ENCODE measurements around the gene MS4A10.

The MS4A10 gene

DNA sequence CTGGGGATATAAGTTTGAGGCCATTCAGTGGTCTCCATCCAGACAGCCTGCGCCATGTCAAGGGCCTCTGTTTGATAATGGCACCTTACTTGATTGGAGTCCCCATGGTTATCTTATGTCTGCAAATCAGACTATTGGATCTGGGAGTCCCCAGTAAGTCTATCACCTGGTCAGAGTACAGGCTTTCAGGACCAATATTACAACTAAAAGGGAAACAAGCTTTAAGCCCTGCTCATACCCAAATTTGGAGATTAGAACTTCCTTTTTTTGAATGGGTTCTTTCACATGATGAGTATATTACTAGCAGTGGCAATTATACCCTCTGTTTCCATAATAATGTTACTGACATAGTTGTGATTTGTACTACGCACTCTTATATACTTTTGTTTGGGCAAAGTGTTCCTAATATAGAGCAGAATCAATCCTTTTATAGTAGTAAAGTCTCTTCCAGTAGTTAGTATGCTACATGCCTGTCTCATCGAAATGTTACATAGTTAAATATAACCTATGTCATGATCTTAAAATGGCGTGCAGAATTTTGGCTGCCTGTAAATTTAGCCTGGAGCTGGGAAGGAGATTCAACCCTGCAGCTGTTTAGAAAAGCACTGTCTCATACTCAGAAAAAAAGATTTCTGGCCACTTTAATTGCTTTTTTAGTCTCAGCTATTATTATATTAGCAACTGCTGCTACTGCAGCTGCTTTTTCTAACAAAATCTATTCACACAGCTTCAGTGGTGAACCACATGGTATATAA lies 23.5 kb upstream of the MS4A10 start:
- H3K27me3 Mint-ChIP-seq: peaks cover 24% of the 10 kb centered on the region
- H3K9me3 Mint-ChIP-seq: no peaks in the 10 kb centered on the region
- no peak overlapping the region for H3K27ac Mint-ChIP-seq
- H3K36me3 Mint-ChIP-seq: no peaks in the 10 kb centered on the region
- H3K4me1 Mint-ChIP-seq: no peaks in the 10 kb centered on the region
- no peak overlapping the region for H3K4me3 Mint-ChIP-seq

DNA sequence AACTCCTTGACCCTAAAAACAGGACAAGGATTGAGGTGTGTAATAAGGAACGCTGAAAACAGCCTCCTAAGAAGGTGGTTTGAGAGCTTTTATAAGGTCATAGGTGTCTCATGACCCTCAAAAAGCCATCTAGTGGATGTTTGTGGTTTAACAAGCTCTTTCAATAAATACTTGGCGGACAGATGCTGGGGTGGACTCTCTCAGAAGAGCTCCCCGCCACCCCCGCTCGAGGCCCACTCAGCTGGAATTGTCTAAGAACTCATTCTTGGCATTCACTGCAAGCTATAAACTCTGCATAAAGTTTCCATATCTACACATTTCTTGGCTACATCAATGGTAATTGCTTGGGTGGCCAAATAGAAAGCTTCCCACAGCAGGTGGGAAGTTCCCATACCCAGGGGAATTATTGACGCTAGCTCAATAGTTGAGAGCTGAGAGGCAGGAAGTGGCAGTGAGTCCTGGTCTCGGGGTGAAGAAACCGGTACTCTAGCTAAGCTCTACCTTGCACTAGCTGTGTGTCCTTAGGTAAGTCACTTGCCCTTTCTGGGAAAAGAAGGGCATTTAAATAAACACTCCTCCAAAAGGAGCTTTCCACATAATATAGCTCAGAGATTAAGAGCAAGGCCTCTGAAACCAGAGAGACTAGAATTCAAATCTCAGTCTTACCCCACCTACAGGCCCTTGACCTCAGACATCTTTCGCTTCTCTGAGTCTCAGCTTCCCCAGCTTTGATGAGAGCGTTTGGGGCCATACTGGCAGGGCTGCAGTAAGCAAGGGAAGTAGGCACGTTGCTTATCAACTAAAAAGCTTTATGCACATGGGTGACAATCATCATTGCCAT lies 22.1 kb upstream of the MS4A10 start:
- Mint-ChIP-seq H3K27ac (no peak overlapping the region), H3K27me3 (peaks cover 24% of the 10 kb centered on the region), H3K9me3 (no peaks in the 10 kb centered on the region), H3K36me3 (no peaks in the 10 kb centered on the region), H3K4me1 (no peaks in the 10 kb centered on the region), H3K4me3 (no peak overlapping the region)

DNA sequence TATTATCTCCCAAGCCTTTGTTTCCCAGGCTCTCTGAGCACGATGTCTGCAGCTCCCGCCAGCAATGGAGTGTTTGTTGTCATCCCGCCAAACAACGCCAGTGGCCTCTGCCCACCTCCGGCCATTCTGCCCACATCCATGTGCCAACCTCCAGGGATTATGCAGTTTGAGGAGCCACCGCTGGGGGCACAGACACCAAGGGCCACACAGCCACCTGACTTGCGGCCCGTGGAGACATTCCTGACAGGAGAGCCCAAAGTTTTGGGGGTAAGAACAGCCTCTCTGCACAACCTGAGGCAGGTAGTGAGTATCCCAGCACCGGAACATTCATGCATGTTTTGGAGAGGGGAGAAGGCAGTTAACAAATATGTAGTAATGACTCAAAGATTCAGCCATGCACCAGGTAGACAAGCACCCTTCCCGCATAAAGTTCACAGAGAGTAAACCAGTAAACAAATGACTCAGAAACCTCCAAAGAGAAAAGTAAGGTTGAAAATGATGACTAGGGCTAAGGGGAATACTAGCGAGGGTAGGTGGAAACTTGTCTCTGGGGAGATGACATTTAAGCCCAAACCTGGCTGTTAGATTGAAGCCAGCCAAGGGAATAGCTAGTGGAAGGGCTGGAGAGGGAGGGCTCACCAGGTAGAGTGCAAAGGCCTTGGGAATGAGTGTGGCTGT lies 21.3 kb upstream of the MS4A10 start:
- H3K36me3 Mint-ChIP-seq: no peaks in the 10 kb centered on the region
- no peaks in the 10 kb centered on the region for H3K4me1 Mint-ChIP-seq
- H3K27ac Mint-ChIP-seq: no peak overlapping the region
- no peaks in the 10 kb centered on the region for H3K9me3 Mint-ChIP-seq
- H3K4me3 Mint-ChIP-seq: no peak overlapping the region
- H3K27me3 Mint-ChIP-seq: peaks cover 22% of the 10 kb centered on the region

DNA sequence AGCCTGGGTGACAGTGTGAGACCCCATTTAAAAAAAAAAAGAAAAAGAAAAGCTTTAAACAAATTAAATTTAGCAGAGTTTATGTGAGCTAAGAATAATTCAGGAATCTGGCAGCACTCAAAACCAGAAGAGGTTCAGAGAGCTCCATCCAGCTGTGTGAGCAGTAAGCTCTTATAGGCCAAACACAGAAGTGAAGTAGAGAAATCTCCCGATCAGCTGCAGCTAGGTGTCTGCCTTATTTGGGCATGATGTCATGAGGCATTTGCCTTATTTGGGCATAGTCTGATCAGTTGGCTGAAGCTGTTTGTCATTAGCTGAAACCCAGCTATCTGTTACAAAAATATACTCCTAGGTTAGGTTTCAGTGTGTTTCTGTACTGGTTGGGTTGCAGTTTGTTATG lies 20.3 kb upstream of the MS4A10 start:
- Mint-ChIP-seq H3K9me3 (no peaks in the 10 kb centered on the region), H3K4me3 (no peak overlapping the region), H3K4me1 (no peaks in the 10 kb centered on the region), H3K27me3 (peaks cover 16% of the 10 kb centered on the region), H3K27ac (no peak overlapping the region), H3K36me3 (no peaks in the 10 kb centered on the region)

DNA sequence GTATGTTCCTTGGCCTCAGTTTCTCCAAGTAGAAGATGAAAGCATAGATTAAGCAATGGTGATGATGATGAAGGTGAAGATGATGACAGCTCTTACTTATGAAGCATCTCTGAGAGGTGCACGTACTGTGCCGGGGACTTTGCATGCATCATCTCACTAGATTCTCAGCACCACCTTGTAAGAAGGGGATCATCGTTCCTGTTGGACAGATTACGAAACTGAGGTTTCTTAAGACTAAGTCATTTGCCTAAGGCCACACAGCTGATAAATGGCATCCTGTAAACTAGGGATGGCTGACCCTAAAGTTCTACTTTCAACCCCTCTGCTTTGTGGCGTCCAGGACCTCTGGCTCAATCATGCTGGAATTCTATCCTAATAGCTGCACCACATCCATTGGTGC lies 19.8 kb upstream of the MS4A10 start:
- Mint-ChIP-seq H3K4me1 (no peaks in the 10 kb centered on the region), H3K27me3 (peaks cover 11% of the 10 kb centered on the region), H3K9me3 (no peaks in the 10 kb centered on the region), H3K27ac (no peak overlapping the region), H3K4me3 (no peak overlapping the region), H3K36me3 (no peaks in the 10 kb centered on the region)

DNA sequence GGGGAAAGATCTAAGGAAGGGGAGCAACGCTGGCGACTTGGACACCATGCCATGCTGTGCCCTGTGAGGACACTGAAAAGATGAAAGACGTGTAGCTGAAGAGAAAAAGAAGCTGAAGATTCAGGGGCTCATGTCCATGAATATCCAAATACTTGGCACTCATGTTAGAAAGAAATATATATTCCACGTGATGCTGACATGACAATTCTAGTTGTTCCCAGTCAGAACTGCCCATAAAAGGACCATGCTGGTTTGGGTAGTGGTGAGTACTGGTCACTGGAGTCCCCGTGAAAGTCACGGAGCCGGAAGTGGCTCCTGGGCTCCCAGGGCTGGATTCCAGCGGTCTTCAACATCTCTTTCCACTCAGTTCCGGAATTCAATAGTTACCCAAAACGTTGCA lies 18.6 kb upstream of the MS4A10 start:
- H3K27me3 Mint-ChIP-seq: peaks cover 10% of the 10 kb centered on the region
- no peaks in the 10 kb centered on the region for H3K36me3 Mint-ChIP-seq
- no peaks in the 10 kb centered on the region for H3K4me1 Mint-ChIP-seq
- no peaks in the 10 kb centered on the region for H3K9me3 Mint-ChIP-seq
- H3K27ac Mint-ChIP-seq: no peak overlapping the region
- no peak overlapping the region for H3K4me3 Mint-ChIP-seq

DNA sequence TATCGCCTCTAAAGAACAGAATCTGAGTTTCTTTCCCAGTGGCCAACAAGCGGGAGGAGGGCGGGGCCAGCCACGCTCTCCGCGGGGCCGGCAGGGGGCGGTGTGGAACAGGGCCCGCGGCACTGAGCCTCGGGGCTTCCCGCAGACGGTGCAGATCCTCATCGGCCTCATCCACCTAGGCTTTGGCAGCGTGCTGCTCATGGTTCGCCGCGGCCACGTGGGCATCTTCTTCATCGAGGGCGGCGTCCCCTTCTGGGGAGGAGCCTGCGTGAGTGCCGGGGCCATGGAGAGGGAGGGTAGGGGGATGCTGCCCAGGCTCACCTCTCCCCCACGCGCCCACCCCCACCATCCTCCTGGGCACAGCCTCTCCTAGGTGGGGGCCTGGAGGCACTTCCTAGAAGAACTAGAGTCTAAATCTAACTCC lies 17.7 kb upstream of the MS4A10 start:
- H3K4me3 Mint-ChIP-seq: no peak overlapping the region
- no peaks in the 10 kb centered on the region for H3K36me3 Mint-ChIP-seq
- H3K9me3 Mint-ChIP-seq: no peaks in the 10 kb centered on the region
- peaks cover 10% of the 10 kb centered on the region for H3K27me3 Mint-ChIP-seq
- no peaks in the 10 kb centered on the region for H3K4me1 Mint-ChIP-seq
- no peak overlapping the region for H3K27ac Mint-ChIP-seq

DNA sequence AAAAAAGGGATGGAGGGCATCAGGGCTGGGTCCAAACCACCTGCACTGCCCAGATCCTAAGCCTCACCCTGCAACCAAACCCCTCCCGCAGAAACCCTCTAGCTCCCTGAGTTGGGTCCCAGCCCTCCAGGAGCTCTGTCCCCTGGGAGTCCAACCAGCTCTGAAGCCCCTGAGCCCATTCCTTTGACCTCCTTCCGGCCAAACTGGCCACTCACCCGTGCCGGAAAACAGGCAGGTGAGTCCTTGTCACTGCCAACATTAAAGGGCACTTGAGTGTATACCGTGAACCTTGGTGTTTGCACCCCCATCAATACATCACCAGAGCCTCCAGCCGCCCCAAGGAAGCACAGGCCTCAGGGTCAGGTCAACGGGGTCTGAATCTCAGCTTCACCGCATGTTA lies 16.9 kb upstream of the MS4A10 start:
- Mint-ChIP-seq H3K9me3 (no peaks in the 10 kb centered on the region), H3K36me3 (no peaks in the 10 kb centered on the region), H3K27me3 (peaks cover 10% of the 10 kb centered on the region), H3K4me3 (no peak overlapping the region), H3K27ac (no peak overlapping the region), H3K4me1 (no peaks in the 10 kb centered on the region)

DNA sequence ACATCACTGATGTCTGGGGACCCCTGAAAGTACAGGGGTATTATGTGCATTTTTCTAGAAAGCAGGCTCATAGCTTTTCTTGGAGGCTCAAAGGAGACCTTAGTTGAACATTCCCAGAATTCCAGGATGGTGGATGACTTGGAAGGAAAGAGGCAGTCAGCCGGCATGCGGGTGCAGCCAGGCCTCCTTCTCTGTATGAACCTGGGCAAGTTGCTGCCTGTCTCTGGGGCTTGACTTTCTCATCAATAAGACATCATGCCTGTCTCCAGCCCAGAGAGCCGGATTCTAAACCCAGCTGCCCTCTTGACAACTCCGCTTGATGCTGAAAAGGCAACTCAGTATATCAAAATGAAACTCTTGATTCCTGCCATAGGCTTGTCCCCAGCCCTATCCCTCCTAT lies 15.9 kb upstream of the MS4A10 start:
- H3K4me3 Mint-ChIP-seq: no peak overlapping the region
- peaks cover 10% of the 10 kb centered on the region for H3K27me3 Mint-ChIP-seq
- peaks cover under 1% of the 10 kb centered on the region for H3K4me1 Mint-ChIP-seq
- H3K36me3 Mint-ChIP-seq: no peaks in the 10 kb centered on the region
- H3K9me3 Mint-ChIP-seq: no peaks in the 10 kb centered on the region
- H3K27ac Mint-ChIP-seq: no peak overlapping the region

DNA sequence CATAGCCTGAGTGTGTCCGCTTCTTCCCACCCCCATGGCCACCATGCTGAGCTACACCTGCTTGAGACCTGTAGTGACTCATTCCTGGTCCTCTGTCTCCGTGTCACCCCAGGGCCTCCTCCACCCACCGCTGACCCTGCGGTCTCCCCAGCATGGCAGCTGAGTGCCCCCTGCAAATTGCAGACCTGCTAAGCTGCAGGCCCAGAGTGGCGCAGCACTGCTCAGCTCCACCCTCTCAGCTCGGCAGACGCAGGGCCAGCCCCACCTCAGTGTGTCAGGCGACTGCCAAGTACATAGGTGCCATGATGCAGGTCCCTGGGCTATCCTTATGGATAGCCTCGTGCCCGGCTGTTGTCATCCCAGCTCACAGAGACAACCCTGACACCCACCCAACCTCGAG lies 15.3 kb upstream of the MS4A10 start:
- no peaks in the 10 kb centered on the region for H3K9me3 Mint-ChIP-seq
- peaks cover 6% of the 10 kb centered on the region for H3K4me1 Mint-ChIP-seq
- H3K27ac Mint-ChIP-seq: no peak overlapping the region
- peaks cover 10% of the 10 kb centered on the region for H3K27me3 Mint-ChIP-seq
- no peaks in the 10 kb centered on the region for H3K36me3 Mint-ChIP-seq
- H3K4me3 Mint-ChIP-seq: no peak overlapping the region

DNA sequence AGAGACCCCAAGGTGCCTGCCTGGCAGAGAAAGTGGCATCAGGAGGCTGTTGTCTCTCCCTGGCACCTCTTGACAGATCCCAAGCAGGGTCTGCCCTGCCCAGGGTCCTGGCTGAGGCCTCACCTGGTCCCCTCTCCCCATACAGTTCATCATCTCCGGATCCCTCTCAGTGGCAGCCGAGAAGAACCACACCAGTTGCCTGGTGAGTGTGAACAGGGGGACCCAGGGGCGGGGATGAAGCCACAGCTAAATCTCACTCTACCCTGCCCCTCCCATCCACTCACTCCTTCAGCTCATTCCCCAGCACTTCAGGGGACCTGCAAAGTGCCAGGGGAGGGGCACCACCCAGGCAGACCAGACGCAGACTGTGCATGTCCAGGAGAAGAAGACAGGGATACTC lies 14.0 kb upstream of the MS4A10 start:
- Mint-ChIP-seq H3K4me3 (no peak overlapping the region), H3K4me1 (peaks cover 15% of the 10 kb centered on the region), H3K36me3 (no peaks in the 10 kb centered on the region), H3K27ac (no peak overlapping the region), H3K27me3 (peaks cover 7% of the 10 kb centered on the region), H3K9me3 (no peaks in the 10 kb centered on the region)

DNA sequence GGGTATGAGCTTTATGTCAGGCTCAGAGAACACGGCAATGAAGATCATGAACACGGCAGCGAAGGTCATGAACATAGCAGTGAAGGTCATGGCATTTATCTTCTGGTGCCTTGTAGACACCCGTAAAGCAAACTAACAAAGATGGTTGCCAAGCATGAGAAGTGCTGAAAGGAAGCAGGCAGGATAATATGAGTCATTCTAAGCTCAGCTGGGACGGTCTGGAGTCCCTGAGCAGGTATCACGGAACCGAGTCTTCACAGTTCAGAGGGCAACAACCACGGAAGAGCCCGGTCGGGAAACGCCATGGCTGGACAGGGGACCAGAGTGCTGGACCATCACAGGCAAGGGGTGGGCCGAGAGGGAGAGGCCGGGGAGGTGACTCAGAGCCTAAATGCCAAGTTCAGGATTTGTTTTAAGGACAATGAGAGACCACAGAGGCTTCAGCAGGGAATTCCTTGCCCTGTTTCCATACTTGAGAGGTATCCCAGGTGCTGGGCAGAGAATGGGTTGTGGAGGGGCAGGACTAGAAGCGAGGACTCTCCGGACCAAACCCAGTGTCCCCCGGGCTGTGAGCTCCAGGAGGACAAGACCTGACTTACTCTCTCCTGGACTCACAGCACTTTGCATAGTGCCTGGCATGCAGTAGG lies 13.1 kb upstream of the MS4A10 start:
- H3K27me3 Mint-ChIP-seq: peaks cover 2% of the 10 kb centered on the region
- H3K4me3 Mint-ChIP-seq: no peak overlapping the region
- peaks cover 15% of the 10 kb centered on the region for H3K4me1 Mint-ChIP-seq
- no peaks in the 10 kb centered on the region for H3K9me3 Mint-ChIP-seq
- H3K27ac Mint-ChIP-seq: no peak overlapping the region
- no peaks in the 10 kb centered on the region for H3K36me3 Mint-ChIP-seq

DNA sequence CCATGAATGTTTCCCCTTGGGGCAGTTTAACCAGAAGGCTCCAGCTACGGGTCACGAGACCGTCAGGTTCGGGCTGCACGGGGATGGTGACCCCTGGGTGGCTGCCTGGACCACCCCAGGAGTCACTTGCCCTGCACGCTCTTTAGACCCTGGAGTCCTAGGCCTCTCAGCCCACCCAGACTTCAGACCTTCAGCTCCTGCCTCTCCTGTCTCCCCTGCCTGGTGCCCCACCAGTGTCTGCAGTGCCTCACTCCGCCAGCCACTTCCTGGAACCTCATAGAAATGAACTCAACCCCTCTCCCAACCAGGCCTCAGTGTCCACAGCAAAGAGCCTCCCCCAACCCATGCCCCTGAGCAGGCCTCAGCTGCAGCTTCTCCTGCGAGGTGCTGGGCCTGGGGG lies 12.5 kb upstream of the MS4A10 start:
- H3K36me3 Mint-ChIP-seq: no peaks in the 10 kb centered on the region
- H3K27me3 Mint-ChIP-seq: no peaks in the 10 kb centered on the region
- H3K4me1 Mint-ChIP-seq: peaks cover 15% of the 10 kb centered on the region
- H3K4me3 Mint-ChIP-seq: no peak overlapping the region
- no peak overlapping the region for H3K27ac Mint-ChIP-seq
- H3K9me3 Mint-ChIP-seq: no peaks in the 10 kb centered on the region

DNA sequence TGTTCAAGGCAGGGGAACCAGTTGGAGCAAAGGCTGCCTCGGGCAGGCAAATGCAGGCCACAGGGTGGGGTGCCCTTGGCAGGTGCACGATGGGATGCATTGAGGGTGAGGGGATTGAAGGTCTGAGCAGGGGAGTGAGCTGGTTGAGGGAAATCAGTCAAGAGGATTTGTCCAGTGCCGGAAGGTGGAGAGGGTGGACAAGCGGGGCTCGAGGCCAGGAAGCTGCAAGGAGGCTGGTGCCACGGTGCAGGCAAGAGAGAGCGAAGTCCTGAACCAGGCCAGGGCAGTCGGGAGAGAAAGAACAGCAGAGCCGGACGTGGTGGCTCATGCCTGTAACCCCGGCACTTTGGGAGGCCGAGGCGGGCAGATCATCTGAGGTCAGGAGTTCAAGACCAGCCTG lies 10.4 kb upstream of the MS4A10 start:
- H3K4me1 Mint-ChIP-seq: peaks cover 15% of the 10 kb centered on the region
- H3K36me3 Mint-ChIP-seq: no peaks in the 10 kb centered on the region
- H3K4me3 Mint-ChIP-seq: no peak overlapping the region
- no peaks in the 10 kb centered on the region for H3K9me3 Mint-ChIP-seq
- H3K27ac Mint-ChIP-seq: no peak overlapping the region
- no peaks in the 10 kb centered on the region for H3K27me3 Mint-ChIP-seq

DNA sequence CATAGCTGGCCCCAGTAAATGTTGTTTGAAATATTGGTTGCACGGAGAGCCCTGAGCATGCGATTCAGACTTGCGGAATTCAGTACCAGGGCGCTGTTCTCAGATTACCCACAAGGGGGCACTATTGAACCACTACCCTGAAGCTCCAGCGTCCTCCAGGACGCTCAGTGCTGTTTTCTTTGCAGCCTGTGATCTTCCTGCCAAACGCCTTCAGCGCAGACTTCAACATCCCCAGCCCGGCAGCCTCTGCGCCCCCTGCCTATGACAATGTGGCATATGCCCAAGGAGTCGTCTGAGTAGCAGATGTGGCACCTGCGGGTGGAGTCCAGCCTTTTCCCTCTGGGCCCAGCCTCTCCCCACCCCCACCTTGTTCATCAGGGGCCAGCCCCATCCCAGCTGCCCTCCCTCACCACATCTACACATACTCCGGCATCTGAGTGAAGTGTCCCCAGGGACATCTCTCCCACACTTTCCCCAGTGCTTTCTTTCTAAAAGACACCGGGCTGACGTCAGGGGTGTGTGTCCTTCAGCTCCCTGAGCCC lies 9.6 kb upstream of the MS4A10 start:
- H3K4me3 Mint-ChIP-seq: peak overlapping the region; percentile 11
- no peaks in the 10 kb centered on the region for H3K9me3 Mint-ChIP-seq
- peaks cover 15% of the 10 kb centered on the region for H3K4me1 Mint-ChIP-seq
- no peaks in the 10 kb centered on the region for H3K27me3 Mint-ChIP-seq
- H3K36me3 Mint-ChIP-seq: no peaks in the 10 kb centered on the region
- no peak overlapping the region for H3K27ac Mint-ChIP-seq
